A673 (cell line): Measurements from ENCODE around the gene CPAMD8. TPM values are rescaled to one million over a fixed set of nuclear protein-coding genes. Genes with fewer than 3 reads are reported as not detected.
A peak's percentile ranks its signal among the peaks of the same experiment; 100 is the strongest.

Experiments
- BruUV-seq: library from RNA; stranded (reverse); fragments of 400-500 nt; replicated peaks from 2 replicates; lab custom pipeline; 2021; lab: Mats Ljungman, UMichigan
- CTCF ChIA-PET: fragments of 300-600 bp; sonication (Branson Sonifier 250); formaldehyde crosslinking; loops from one replicate; lab custom pipeline; 2022; ENCODE audit warnings: antibody characterized with exemption; lab: Charles Lee
- POLR2A ChIA-PET: fragments of 300-600 bp; sonication (Branson Sonifier 250); formaldehyde crosslinking; loops from one replicate; lab custom pipeline; 2022; ENCODE audit warnings: antibody characterized with exemption; ENCODE audit not compliant: low non-redundant PET; lab: Charles Lee
- DNase-seq: peaks from one replicate; pipeline ENCODE4 v3.0.0-alpha.2; 2015; ENCODE audit warnings: low spot score
- H3K27ac ChIP-seq: fragments of 200-600 bp; sonication (generic); 2 replicates; pipeline ENCODE4 v1.5.1; 2016; ENCODE audit warnings: mixed run types, low read depth, mild to moderate bottlenecking, mixed read lengths, antibody characterized with exemption, low read length; ENCODE audit not compliant: poor library complexity, severe bottlenecking
- H3K27me3 ChIP-seq: fragments of 200-600 bp; sonication (generic); replicated peaks from 2 replicates; pipeline ENCODE4 v1.6.1; 2017; ENCODE audit warnings: mixed run types, low read depth, mild to moderate bottlenecking, mixed read lengths, antibody characterized with exemption, low read length; ENCODE audit not compliant: insufficient read depth, poor library complexity
- H3K36me3 ChIP-seq: fragments of 200-600 bp; sonication (generic); 2 replicates; pipeline ENCODE4 v1.6.1; 2016; ENCODE audit warnings: mixed run types, mild to moderate bottlenecking, mixed read lengths, antibody characterized with exemption, low read length; ENCODE audit not compliant: insufficient read depth, poor library complexity, severe bottlenecking
- H3K4me1 ChIP-seq: fragments of 200-600 bp; sonication (generic); 2 replicates; pipeline ENCODE4 v1.6.1; 2017; ENCODE audit warnings: mixed run types, mild to moderate bottlenecking, mixed read lengths, antibody characterized with exemption, low read length; ENCODE audit not compliant: insufficient read depth, poor library complexity, severe bottlenecking
- H3K4me3 ChIP-seq: fragments of 200-600 bp; sonication (generic); 2 replicates; pipeline ENCODE4 v1.5.1; 2016; ENCODE audit warnings: low read depth, mixed run types, mild to moderate bottlenecking, mixed read lengths, low read length; ENCODE audit not compliant: poor library complexity, severe bottlenecking
- H3K9me3 ChIP-seq: fragments of 200-600 bp; sonication (generic); 2 replicates; pipeline ENCODE4 v1.6.1; 2016; ENCODE audit warnings: mixed run types, low read depth, mild to moderate bottlenecking, mixed read lengths, antibody characterized with exemption, low read length; ENCODE audit not compliant: poor library complexity, severe bottlenecking
- CTCF ChIP-seq: fragments of 300-800, 200-600 bp; sonication (generic); conservative IDR thresholded peaks from 2 replicates; pipeline ENCODE4 v1.5.1; 2017; ENCODE audit warnings: low read depth, mild to moderate bottlenecking, antibody characterized with exemption, low read length, moderate library complexity, mixed read lengths
- EZH2 ChIP-seq: fragments of 200-600 bp; sonication (generic); IDR thresholded peaks from 2 replicates; pipeline ENCODE4 v1.6.1; 2017; ENCODE audit warnings: borderline replicate concordance, low read depth, mild to moderate bottlenecking, mixed read lengths, antibody characterized with exemption, low read length; ENCODE audit not compliant: poor library complexity, severe bottlenecking
- intact Hi-C: fragments of 100-400 bp; cut with micrococcal nuclease; formaldehyde crosslinking; loops from one replicate; pipeline ENCODE4 v1.10.0; 2022; ENCODE audit not compliant: unreplicated experiment
- total RNA-seq: library from RNA; stranded (reverse); gene quantifications from 2 replicates; pipeline ENCODE4 v1.2.3, GENCODE V29; 2021

Gene CPAMD8
- total RNA-seq, 1 experiment from 2014 or later: 0.82 TPM

- H3K9me3 ChIP-seq: peaks cover 6% of the 10 kb centered on the region
- H3K4me3 ChIP-seq: no peak overlapping the region
- H3K27me3 ChIP-seq: no peaks in the 10 kb centered on the region
- no peak for DNase-seq
- H3K4me1 ChIP-seq: peaks cover 6% of the 10 kb centered on the region
- no peak overlapping the region for H3K27ac ChIP-seq
- H3K36me3 ChIP-seq: no peaks in the 10 kb centered on the region
- CTCF ChIA-PET: no interaction called here
- TF ChIP-seq CTCF (no peak), EZH2 (no peak)
- BruUV-seq: no TSS peak
- POLR2A ChIA-PET: no interaction called here
- intact Hi-C loops: no loop called here
Observed at GRCh38 chr19:16921766-16922591, 104.6 kb downstream of the CPAMD8 start.

- DNase-seq: peak; percentile 87
- no peak overlapping the region for H3K4me3 ChIP-seq
- POLR2A ChIA-PET: no interaction called here
- CTCF ChIA-PET: no interaction called here
- TF ChIP-seq EZH2 (no peak), CTCF (no peak)
- H3K4me1 ChIP-seq: peaks cover 6% of the 10 kb centered on the region
- intact Hi-C loops: no loop called here
- H3K9me3 ChIP-seq: peaks cover 6% of the 10 kb centered on the region
- no peaks in the 10 kb centered on the region for H3K27me3 ChIP-seq
- no TSS peak for BruUV-seq
- no peaks in the 10 kb centered on the region for H3K36me3 ChIP-seq
- no peak overlapping the region for H3K27ac ChIP-seq
Observed at GRCh38 chr19:16920816-16921529, 105.6 kb downstream of the CPAMD8 start.

GRCh38 chr19:16919496-16919895, 107.1 kb downstream of the CPAMD8 start:
- Histone ChIP-seq H3K4me1 (peaks cover 6% of the 10 kb centered on the region), H3K4me3 (no peak overlapping the region), H3K9me3 (no peaks in the 10 kb centered on the region), H3K27me3 (no peaks in the 10 kb centered on the region), H3K36me3 (no peaks in the 10 kb centered on the region), H3K27ac (no peak overlapping the region)
- ChIA-PET POLR2A (no interaction called here), CTCF (no interaction called here)
- no TSS peak for BruUV-seq
- DNase-seq: no peak
- intact Hi-C loops: no loop called here
- TF ChIP-seq CTCF (no peak), EZH2 (no peak)
